Activated CD4-positive, alpha-beta T cell treated with anti-CD3 and anti-CD28 coated beads for 24 hours (primary cell): ENCODE results near the gene AKR1C2.
"Not testable (repeated sequence)": the region's sequence is repeated elsewhere in the genome, so short reads cannot be mapped to it uniquely, and the experiment has no call there.

Experiments used
- DNase-seq, 2 donors: peaks; one replicate each; pipeline ENCODE4 v3.0.0-alpha.2; 2020; ENCODE audit warnings: low read depth in 2 of 2

Gene AKR1C2

DNA sequence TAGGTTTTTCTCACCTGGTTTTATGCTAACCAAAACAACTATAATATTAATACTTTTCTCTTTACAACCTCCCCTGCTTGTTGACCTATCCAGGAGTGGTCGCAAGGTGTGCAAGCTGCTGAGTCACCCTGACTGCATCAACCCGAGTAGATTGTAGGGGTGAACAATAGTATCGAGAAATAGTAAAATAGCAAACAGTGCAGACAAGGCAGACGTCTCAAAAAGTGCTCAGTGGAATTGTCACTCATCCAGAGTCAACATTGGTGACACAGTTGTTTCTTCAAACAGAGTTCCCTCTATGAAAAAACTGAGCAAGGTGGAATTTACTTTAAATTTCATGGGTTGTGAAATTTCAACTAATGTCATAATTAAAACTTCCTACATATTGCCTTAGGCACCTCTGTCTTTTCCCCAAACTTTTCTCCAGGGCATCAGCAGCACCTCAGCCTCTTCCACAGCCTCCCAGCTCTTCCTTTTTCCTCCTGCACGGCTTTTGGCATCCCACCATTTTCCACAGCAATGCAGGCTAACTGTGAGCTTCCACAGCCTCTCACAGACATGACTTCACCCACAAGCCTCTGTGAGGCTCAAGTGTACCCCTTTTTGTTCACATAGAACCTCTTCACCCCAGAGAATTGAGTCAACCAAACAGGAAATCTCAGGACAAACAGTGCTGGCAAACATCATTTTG is 46.6 kb downstream of the AKR1C2 start:
- not testable (repeated sequence) for DNase-seq

GRCh38 chr10:4956088-4956487 is 47.6 kb downstream of the AKR1C2 start:
- not testable (repeated sequence) for DNase-seq

- DNase-seq: no peak
Observed at GRCh38 chr10:4953405-4953804, 50.3 kb downstream of the AKR1C2 start.

GRCh38 chr10:4951512-4952162 is 52.0 kb downstream of the AKR1C2 start:
- DNase-seq: not testable (repeated sequence)

DNA sequence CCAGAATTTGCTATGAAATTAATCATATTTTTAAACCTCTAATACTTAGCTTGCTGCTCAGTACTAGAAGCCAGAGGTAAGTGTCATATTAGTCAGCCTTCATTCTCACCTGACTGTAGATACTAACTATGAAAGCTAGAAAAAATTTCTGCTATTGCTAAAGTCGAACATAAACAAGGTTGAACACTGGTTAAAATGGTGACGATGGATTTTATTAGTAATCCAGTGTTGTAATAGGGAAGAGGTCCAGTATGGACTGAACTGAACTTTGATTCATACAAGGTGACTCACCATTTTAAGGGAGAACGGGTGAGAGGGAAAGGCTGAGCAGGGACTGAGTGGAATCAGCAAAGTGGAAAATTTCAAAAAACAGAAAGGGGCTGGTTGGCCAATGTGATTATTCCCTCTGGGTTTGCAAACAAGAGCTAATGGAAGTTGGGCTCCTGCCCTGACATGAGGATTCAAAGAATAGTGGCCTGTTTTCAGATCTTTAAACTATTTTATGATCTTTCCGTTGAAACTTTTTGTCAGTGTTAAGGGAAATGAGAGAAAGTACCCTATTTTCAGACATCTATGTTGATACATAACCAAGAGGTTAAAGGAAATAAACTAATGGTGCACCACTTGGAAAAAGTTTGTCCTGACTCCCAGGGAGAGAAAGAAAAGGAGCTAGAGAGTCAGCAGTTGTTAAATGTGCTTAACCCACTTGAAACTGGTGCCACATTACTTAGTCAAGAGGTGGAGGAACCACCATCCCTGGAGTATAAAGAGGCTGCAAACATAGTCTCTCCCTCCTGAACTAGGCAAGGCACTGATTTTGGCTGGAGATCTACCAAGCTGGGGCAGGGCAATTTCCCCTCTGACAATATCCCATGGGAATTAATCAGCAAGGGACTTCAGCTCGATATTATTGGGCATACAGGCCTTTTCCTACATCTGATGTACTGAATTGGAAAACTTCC is 55.7 kb downstream of the AKR1C2 start:
- no peak for DNase-seq

GRCh38 chr10:4947039-4947634 is 56.5 kb downstream of the AKR1C2 start:
- no peak for DNase-seq

DNA sequence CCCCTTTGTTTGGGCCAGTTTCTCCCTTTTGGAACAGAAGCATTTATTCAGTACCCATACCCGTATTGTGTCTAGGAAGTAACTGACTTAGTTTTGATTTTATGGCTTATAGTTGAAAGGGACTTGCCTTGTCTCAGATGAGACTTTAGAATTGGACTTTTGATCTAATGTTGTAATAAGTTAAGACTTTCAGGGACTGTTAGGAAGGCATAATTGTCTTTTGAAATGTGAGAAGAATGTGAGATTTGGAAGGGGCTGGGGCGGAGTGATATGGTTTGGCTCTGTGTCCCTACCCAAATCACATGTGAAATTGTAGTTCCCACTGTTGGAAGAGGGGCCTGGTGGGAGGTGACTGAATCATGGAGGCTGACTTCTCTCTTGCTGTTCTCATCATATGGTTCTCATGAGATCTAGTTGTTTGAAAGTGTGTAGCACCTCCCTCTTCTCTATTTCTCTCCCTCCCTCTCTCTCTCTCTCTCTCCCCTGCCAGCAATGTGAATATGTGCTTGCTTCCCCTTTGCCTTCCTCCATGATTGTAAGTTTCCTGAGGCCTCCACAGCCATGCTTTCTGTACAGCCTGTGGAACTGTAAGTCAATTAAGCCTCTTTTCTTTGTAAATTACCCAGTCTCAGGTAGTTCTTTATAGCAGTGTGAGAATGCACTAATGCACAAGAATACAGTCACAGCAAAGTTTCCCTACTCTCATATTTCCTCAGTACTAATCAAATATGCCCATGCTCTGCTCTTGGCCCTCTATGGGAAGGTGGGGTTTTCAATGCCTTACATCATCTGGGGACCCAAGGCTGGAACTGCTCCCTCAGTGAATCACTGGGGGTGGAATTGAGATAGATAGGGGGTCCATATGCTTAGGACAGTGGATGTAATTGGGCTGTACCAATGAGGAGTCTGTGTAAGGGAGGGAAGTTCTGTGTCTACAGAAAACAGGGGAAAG is 57.6 kb downstream of the AKR1C2 start:
- DNase-seq: no peak

- no peak for DNase-seq
Observed at GRCh38 chr10:4944841-4945240, 58.8 kb downstream of the AKR1C2 start.

GRCh38 chr10:4943821-4944220 is 59.8 kb downstream of the AKR1C2 start:
- no peak for DNase-seq

GRCh38 chr10:4943416-4943815 is 60.2 kb downstream of the AKR1C2 start:
- DNase-seq: not testable (repeated sequence)

- not testable (repeated sequence) for DNase-seq
Observed at GRCh38 chr10:4942931-4943330, 60.7 kb downstream of the AKR1C2 start.

DNA sequence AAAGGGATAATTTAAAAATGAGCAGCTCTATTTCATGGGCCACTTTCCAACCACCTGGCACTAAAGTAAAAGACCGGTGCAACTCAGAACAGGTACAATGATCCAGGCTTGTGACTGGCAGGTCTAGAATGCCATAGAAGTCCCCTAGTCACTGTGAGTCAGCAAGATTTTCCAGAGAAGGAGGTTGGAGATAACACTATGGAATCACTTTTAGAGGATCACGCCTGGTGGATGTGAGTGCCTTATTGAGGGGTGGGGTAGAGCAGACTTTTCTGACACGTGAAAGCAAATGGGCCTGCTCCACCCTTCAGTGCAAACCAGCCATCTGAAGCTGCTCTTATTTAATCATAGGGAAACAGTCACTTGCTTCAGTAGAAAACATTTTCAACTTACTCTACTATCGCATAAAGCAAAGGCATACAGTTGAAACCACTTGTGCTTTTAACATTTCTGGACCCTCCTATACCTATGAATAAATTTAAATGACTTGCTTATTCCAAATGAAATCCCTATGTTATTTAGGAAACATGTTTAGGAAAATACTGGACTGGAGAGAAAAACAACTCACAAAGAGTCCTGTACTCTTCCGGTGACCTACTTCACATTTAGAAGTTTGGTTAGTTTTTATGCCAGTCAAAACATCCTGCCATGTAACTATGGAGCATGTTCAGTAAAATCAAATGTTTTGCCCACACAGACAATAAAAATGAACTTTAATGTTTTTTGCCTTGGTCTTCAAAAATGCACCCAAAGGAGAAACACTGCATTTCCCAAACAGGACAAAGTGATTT is 61.9 kb downstream of the AKR1C2 start:
- no peak for DNase-seq

- DNase-seq: not testable (repeated sequence)
Observed at GRCh38 chr10:4940909-4941308, 62.7 kb downstream of the AKR1C2 start.

GRCh38 chr10:4940073-4940428 is 63.6 kb downstream of the AKR1C2 start:
- not testable (repeated sequence) for DNase-seq

GRCh38 chr10:4939224-4940072 is 64.2 kb downstream of the AKR1C2 start:
- no peak for DNase-seq
